OCI-LY7 (cell line): ENCODE measurements around the gene GTPBP6. TPM values are rescaled to one million over a fixed set of nuclear protein-coding genes. Genes with fewer than 3 reads are reported as not detected.

ENCODE experiments used
- BruUV-seq: library from RNA; stranded (reverse); fragments of 400-500 nt; replicated peaks from 2 replicates; lab custom pipeline; 2021; lab: Mats Ljungman, UMichigan
- CTCF ChIA-PET: fragments of 300-600 bp; sonication (Branson Sonifier 250); formaldehyde crosslinking; loops from one replicate; lab custom pipeline; 2022; ENCODE audit warnings: antibody characterized with exemption; ENCODE audit not compliant: unreplicated experiment; lab: Charles Lee
- POLR2A ChIA-PET: fragments of 300-600 bp; sonication (Branson Sonifier 250); formaldehyde crosslinking; loops from one replicate; lab custom pipeline; 2022; ENCODE audit warnings: antibody characterized with exemption; lab: Charles Lee
- DNase-seq: peaks from one replicate; pipeline ENCODE4 v3.0.0-alpha.2; 2015; ENCODE audit warnings: low spot score
- H2AFZ ChIP-seq: fragments of 200-600 bp; sonication (generic), shearing (Covaris generic); 2 replicates; pipeline ENCODE4 v1.6.1; 2014; ENCODE audit warnings: mild to moderate bottlenecking, antibody characterized with exemption, low read length, moderate library complexity
- H3K27ac ChIP-seq: fragments of 200-600 bp; sonication (generic); 2 replicates; pipeline ENCODE4 v1.5.1; 2014; ENCODE audit warnings: mixed run types, low read depth, mild to moderate bottlenecking, moderate library complexity, low read length, inconsistent platforms; ENCODE audit not compliant: poor library complexity, severe bottlenecking
- H3K36me3 ChIP-seq: fragments of 200-600 bp; sonication (generic); 2 replicates; pipeline ENCODE4 v1.6.1; 2014; ENCODE audit warnings: mild to moderate bottlenecking, antibody characterized with exemption, low read length, moderate library complexity, mixed read lengths; ENCODE audit not compliant: insufficient read depth
- H3K4me1 ChIP-seq: fragments of 200-600 bp; sonication (generic); 2 replicates; pipeline ENCODE4 v1.5.1; 2014; ENCODE audit warnings: mild to moderate bottlenecking, low read length; ENCODE audit not compliant: insufficient read depth, poor library complexity, severe bottlenecking
- H3K4me2 ChIP-seq: fragments of 200-600 bp; sonication (generic); 2 replicates; pipeline ENCODE4 v1.6.1; 2014; ENCODE audit warnings: mild to moderate bottlenecking, low read length
- H3K4me3 ChIP-seq: fragments of 200-600 bp; sonication (generic); 2 replicates; pipeline ENCODE4 v1.5.1; 2014; ENCODE audit warnings: mild to moderate bottlenecking, low read depth, low read length; ENCODE audit not compliant: poor library complexity, severe bottlenecking
- H3K79me2 ChIP-seq: fragments of 200-600 bp; sonication (generic); 2 replicates; pipeline ENCODE4 v1.6.1; 2016; ENCODE audit warnings: low read depth, mild to moderate bottlenecking, low read length, moderate library complexity, mixed read lengths; ENCODE audit not compliant: insufficient read depth
- H3K9me2 ChIP-seq: fragments of 200-600 bp; sonication (generic); 2 replicates; pipeline ENCODE4 v1.6.1; 2016; ENCODE audit warnings: mild to moderate bottlenecking, low read length, mixed read lengths; ENCODE audit not compliant: insufficient read depth
- H3K9me3 ChIP-seq: fragments of 200-600 bp; sonication (generic); 2 replicates; pipeline ENCODE4 v1.6.1; 2014; ENCODE audit warnings: mild to moderate bottlenecking, mixed run types, low read length, mixed read lengths
- H4K20me1 ChIP-seq: fragments of 200-600 bp; sonication (generic); 2 replicates; pipeline ENCODE4 v1.6.1; 2014; ENCODE audit warnings: mild to moderate bottlenecking, antibody characterized with exemption, low read length, moderate library complexity, mixed read lengths; ENCODE audit not compliant: insufficient read depth
- EZH2phosphoT487 ChIP-seq: fragments of 200-600 bp; sonication (generic); IDR thresholded peaks from 2 replicates; pipeline ENCODE4 v1.6.1; 2018; ENCODE audit warnings: low read depth, borderline replicate concordance, mild to moderate bottlenecking, mixed run types, antibody characterized with exemption, low read length, moderate library complexity, mixed read lengths
- intact Hi-C: fragments of 100-400 bp; cut with micrococcal nuclease; formaldehyde crosslinking; loops from one replicate; pipeline ENCODE4 v1.10.0; 2022; ENCODE audit not compliant: unreplicated experiment
- total RNA-seq, 2 experiments: library from RNA; depleted of rRNA in 1 of 2; stranded (reverse); fragments of >200 nt in 1 of 2; shearing (Covaris generic) in 1 of 2; gene quantifications; 2 replicates each; pipeline ENCODE4 v1.2.3, GENCODE V29; 2014 to 2022
- TF ChIP-seq, protein P1 (sequence below): fragments of 200-600 bp; sonication (generic); conservative IDR thresholded peaks from 2 replicates; pipeline ENCODE4 v1.5.1; 2014; ENCODE audit warnings: mild to moderate bottlenecking, antibody characterized with exemption, low read length, moderate library complexity, mixed read lengths

GTPBP6 gene
- total RNA-seq, 2 experiments from 2014 or later = 36.3 to 53.6 TPM

DNA sequence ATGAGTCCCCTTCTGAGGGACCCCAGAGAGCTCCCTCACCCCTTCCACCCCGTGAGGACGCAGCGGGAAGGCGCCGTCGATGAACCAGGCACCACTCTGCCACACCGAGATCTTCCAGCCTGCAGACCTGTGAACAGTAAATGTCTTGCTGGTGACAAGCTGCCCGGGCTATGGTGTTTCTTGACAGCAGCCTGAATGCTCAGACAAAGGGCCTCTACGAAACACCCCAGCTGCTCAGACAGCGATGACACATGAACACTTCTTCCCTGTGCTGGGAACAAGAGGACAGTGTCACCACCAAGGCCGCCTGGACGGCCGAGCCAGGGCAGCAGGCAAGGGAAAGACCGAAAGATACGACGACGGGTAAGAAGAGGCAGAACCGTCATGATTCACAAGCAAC is 30.6 kb upstream of the GTPBP6 start:
- H3K4me2 ChIP-seq = no peak overlapping the region
- H3K4me3 ChIP-seq = no peak overlapping the region
- H2AFZ ChIP-seq = no peak overlapping the region
- H3K27ac ChIP-seq = no peak overlapping the region
- no peak for TF ChIP-seq EZH2phosphoT487
- TF ChIP-seq, protein P1, sequence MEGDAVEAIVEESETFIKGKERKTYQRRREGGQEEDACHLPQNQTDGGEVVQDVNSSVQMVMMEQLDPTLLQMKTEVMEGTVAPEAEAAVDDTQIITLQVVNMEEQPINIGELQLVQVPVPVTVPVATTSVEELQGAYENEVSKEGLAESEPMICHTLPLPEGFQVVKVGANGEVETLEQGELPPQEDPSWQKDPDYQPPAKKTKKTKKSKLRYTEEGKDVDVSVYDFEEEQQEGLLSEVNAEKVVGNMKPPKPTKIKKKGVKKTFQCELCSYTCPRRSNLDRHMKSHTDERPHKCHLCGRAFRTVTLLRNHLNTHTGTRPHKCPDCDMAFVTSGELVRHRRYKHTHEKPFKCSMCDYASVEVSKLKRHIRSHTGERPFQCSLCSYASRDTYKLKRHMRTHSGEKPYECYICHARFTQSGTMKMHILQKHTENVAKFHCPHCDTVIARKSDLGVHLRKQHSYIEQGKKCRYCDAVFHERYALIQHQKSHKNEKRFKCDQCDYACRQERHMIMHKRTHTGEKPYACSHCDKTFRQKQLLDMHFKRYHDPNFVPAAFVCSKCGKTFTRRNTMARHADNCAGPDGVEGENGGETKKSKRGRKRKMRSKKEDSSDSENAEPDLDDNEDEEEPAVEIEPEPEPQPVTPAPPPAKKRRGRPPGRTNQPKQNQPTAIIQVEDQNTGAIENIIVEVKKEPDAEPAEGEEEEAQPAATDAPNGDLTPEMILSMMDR = no peak
- H3K4me1 ChIP-seq = no peaks in the 10 kb centered on the region
- peaks cover 92% of the 10 kb centered on the region for H3K36me3 ChIP-seq
- H3K9me2 ChIP-seq = no peaks in the 10 kb centered on the region
- BruUV-seq = no TSS peak
- intact Hi-C loops = no loop called here
- H4K20me1 ChIP-seq = no peaks in the 10 kb centered on the region
- peaks cover 30% of the 10 kb centered on the region; the same call in 1 of the 2 replicates for H3K79me2 ChIP-seq
- POLR2A ChIA-PET = no interaction called here
- no peak for DNase-seq
- CTCF ChIA-PET = no interaction called here
- no peaks in the 10 kb centered on the region for H3K9me3 ChIP-seq

DNA sequence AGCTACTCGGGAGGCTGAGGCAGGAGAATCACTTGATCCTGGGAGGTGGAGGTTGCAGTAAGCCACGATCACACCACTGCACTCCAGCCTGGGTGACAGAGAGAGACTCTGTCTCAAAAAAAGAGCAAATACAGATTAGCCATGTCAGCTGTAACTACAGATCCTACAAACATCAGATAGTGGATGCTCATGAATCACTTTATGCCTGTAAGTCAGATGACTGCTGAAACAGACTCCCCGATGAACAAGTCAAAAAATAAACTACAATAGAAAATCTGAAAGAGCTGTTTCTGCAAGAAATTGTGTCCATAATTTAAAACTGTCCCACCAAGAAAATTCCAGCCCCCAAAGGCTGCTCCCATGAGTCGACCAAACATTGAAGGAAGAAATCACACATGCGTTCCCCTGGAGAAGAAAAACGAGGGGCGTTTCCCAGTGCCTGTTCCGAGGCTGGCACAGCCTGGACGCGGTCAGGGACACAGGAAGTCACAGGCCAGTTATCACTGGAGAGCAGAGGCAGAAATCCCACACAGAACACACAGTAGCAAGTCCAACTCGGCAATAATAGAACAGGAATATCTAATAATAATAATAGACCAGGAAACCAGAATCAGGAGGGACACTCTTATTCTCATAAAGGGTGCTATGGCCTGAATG is 30.0 kb upstream of the GTPBP6 start:
- intact Hi-C loops = no loop called here
- no peak overlapping the region for H2AFZ ChIP-seq
- ChIA-PET POLR2A (no interaction called here), CTCF (no interaction called here)
- no peak overlapping the region for H3K4me3 ChIP-seq
- BruUV-seq = no TSS peak
- DNase-seq = no peak
- peaks cover 27% of the 10 kb centered on the region; the same call in 1 of the 2 replicates for H3K79me2 ChIP-seq
- no peaks in the 10 kb centered on the region for H3K9me2 ChIP-seq
- TF ChIP-seq, protein P1 = no peak
- no peak for TF ChIP-seq EZH2phosphoT487
- no peaks in the 10 kb centered on the region for H4K20me1 ChIP-seq
- H3K36me3 ChIP-seq = peaks cover 92% of the 10 kb centered on the region
- no peak overlapping the region for H3K4me2 ChIP-seq
- no peaks in the 10 kb centered on the region for H3K4me1 ChIP-seq
- no peaks in the 10 kb centered on the region for H3K9me3 ChIP-seq
- no peak overlapping the region for H3K27ac ChIP-seq

DNA sequence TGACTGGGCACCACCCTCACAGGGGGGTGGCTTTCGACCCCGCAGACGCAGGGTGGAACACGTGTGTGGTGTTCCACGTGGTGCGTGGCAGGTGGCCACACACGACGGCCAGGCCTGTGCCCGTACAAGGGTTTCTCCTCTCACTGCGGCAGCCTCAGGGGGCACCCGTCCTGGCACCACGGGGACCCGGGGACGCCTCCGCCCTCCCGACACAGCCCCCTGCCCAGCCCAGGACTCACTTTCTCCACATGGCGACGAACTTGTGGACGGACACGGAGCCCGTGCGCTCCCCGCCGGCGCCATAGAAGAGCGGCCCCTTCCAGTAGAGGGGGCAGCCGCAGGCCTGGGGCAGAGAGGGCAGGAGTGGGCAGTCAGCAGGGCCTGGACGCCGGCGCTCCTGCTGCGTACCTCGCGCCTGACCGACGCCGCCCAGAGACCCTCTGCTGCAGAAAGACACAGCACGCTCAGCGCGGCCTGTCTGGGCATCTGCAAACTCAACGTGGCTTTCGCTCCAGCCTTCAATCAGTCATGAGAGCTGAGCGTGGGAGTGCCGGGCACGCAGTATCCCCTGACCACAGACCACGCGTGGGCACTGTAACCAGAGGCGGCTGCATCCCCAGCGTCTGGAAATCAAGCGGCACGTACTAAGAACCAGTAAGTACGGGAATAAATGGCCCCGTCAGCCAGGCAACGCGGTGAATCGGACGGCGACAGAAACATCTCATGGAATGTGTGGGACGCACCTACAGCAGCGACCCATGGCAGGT is 28.9 kb upstream of the GTPBP6 start:
- no peak overlapping the region for H2AFZ ChIP-seq
- H3K4me3 ChIP-seq = no peak overlapping the region
- H3K9me2 ChIP-seq = no peaks in the 10 kb centered on the region
- H3K4me2 ChIP-seq = no peak overlapping the region
- CTCF ChIA-PET = no interaction called here
- H3K79me2 ChIP-seq = peaks cover 18% of the 10 kb centered on the region; the same call in 1 of the 2 replicates
- H3K9me3 ChIP-seq = no peaks in the 10 kb centered on the region
- no TSS peak for BruUV-seq
- no peaks in the 10 kb centered on the region for H3K4me1 ChIP-seq
- TF ChIP-seq, protein P1 = no peak
- no peak for TF ChIP-seq EZH2phosphoT487
- POLR2A ChIA-PET = no interaction called here
- H3K36me3 ChIP-seq = peaks cover 81% of the 10 kb centered on the region
- H4K20me1 ChIP-seq = no peaks in the 10 kb centered on the region
- intact Hi-C loops = no loop called here
- DNase-seq = no peak
- H3K27ac ChIP-seq = no peak overlapping the region
